SHP77 (cell line): Measurements from ENCODE around the gene KBTBD12.

Experiments used
- DNase-seq, 2 experiments: peaks; one replicate each; lab custom pipeline; 2025; lab: John Stamatoyannopoulos, UW

KBTBD12 gene

GRCh38 chr3:128014548-128014947 is 99.5 kb downstream of the KBTBD12 start:
- no peak for DNase-seq

- DNase-seq: no peak
These were observed 101.5 kb downstream of the KBTBD12 start for GRCh38 chr3:128016502-128016901.

- no peak for DNase-seq
These were observed 106.8 kb downstream of the KBTBD12 start for GRCh38 chr3:128021768-128022372.

GRCh38 chr3:128033102-128033501 is 118.1 kb downstream of the KBTBD12 start:
- DNase-seq: no peak

GRCh38 chr3:128036119-128036518 is 121.1 kb downstream of the KBTBD12 start:
- no peak for DNase-seq
